Measurements from ENCODE around the gene RNF2.
"Not testable (repeated sequence)": the region's sequence is repeated elsewhere in the genome, so short reads cannot be mapped to it uniquely, and the experiment has no call there.

Gene RNF2

DNA sequence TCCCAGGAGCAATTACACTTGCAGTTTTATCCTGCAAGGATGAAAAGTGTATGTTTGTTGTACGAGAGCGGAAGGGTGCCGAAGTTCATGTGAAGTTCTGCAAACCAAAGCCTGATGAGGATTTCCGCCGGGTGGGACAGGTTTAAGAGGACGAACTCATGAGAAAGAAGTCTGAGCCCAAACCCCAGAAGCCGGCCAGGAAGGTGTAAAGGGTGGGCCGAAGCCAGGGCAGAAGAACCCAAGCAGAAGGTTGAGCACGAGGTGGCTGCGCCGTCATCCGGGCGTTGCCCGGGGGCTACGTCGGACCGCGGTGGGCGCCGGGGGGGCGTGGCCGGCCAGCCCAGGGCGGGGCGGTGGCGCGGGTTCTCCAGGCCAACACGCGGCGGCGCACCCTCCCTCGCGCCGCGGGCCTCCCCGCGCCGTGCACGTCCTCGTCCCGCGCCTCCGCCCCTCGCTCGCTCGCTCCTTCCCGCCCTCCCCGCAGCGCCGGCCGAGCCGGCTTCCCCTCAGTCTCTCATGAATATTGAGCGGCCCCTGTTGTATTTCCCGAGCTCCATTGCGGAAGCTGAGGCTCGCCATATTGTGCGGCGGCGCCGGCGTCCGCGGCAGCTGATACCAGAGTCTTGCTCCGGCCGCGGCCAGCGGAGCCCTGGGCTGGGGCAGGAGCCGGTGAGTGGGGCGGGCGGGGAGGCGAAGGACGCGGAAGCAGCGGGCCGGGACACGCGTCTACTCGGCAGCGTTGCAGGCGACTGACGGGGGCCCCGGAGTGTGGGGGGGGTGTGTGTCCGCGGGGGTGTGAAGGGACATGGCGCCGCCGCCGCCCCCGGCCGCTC lies at the start of gene RNF2:
Gene RNF2, plus strand, starts transcription at position 578 of the 833 bp plus-strand sequence. CDS start 41,996 bp downstream, outside the sequence.
- DNase-seq (ENCODE audit: low spot score), result peak; percentile 67

DNA sequence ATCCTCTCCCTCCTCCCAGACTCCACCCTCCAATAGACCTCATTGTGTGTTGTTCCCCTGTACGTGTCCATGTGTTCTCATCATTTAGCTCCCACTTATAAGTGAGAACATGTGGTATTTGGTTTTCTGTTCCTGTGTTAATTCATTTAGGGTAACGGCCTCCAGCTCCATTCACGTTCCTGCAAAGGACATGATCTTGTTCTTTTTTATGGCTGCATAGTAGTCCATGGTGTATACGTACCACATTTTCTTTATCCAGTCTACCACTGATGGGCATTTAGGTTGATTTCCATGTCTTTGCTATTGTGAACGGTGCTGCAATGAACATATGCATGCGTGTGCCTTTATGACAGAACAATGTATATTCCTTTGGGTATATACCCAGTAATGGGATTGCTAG lies 45.4 kb upstream of the RNF2 start:
- not testable (repeated sequence) for DNase-seq (ENCODE audit: low spot score)

- not testable (repeated sequence) for DNase-seq (ENCODE audit: low spot score)
These were observed 44.0 kb upstream of the RNF2 start for GRCh38 chr1:185001312-185001880.

- no peak for DNase-seq (ENCODE audit: low spot score)
These were observed 36.5 kb upstream of the RNF2 start for GRCh38 chr1:185008838-185009237.

DNA sequence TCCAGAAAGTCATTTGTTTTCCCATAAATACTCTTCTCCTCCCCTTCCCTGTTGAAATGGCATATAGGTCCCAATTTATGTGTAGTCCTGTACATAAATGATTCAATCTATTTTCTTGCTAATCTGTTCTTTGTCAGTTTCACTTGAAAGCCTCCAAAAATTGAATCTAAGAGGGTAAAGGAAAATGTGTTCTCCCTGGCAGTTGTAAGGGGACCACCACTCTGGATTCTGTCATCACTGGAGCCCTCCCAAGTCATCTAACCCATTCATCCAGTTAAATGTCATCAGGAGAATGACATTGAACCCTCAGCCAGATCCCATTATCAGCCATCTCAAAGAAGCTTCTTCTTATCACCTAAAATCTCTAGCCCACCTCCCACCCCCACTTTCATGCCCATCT lies 35.0 kb upstream of the RNF2 start:
- DNase-seq (ENCODE audit: low spot score), result no peak

DNA sequence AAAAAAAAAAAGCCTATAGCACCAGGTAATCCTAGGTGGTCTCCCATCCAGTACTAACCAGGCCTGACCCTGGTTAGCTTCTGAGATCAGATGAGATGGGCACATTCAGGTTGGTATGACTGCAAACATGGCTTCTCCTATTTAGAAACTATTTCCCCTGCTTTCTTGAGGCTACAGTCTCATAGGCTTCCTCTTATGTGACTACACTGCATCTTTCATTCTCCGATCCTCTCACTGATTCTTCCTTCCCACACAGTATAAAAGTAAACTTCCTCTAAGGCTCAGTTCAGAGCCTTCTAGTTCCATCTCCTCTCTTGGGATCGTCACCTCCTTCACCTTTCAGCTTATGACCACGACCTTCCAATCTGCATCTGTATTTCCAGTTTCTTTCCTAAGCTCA lies 30.4 kb upstream of the RNF2 start:
- DNase-seq (ENCODE audit: low spot score), result no peak

GRCh38 chr1:185015631-185016030 lies 29.7 kb upstream of the RNF2 start:
- DNase-seq (ENCODE audit: low spot score), result no peak

DNA sequence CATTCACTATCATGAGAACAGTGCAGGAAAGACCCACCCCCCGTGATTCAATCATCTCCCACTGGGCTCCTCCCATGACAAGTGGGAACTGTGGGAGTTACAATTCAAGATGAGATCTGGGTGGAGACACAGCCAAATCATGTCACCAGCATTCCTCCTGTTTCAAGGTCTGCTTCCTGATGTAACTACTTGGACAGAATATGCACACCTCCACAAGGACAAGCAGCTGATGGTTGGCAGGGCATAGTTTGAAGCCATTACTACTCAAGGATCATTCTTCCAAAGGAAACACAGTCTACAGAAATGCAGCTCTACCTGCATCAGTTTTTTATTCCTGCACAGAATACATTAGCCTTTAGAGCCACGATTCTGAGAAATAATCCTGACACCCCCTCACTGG lies 28.5 kb upstream of the RNF2 start:
- DNase-seq (ENCODE audit: low spot score), result no peak

DNA sequence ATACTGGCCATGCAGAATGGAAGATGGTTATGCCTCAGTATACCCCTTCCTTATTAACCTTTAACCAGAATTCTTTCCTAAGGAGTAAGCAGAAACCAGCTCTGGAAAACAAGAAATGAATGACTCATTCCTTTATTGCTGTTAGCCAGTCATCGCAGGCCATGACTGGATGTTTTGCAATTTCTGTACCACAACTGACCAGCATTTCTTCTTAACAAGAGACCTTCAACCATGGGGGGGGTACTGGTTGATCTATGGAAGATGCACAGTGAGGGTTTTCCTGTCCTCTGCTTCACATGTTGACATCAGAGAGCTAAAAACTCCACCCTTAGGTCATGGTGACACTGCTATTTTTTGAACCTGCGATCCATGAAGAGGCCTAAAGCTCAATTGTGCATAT lies 28.0 kb upstream of the RNF2 start:
- DNase-seq (ENCODE audit: low spot score), result peak; percentile 54

DNA sequence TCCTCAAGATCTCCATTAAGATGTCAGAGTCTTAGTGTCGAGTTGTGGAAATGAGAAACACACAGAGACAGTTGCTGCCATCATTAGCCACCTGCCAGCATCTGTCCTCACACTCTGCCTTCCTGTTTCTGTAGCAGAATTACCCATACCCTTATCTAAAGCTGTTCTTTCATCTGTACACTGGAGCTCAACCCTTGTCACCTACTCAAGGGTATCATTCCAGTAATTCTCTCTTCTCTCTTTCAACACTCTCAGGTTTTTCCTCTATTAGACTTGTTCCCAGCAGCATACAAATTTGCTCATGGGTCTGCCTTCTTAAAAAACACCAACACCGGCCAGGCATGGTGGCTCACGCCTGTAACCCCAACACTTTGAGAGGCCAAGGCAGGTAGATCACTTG lies 27.4 kb upstream of the RNF2 start:
- DNase-seq (ENCODE audit: low spot score), result no peak

GRCh38 chr1:185027252-185027882 lies 18.0 kb upstream of the RNF2 start:
- DNase-seq (ENCODE audit: low spot score), result no peak

- DNase-seq (ENCODE audit: low spot score), result no peak
These were observed 11.7 kb upstream of the RNF2 start for GRCh38 chr1:185033686-185034085.

- DNase-seq (ENCODE audit: low spot score), result no peak
These were observed 10.1 kb upstream of the RNF2 start for GRCh38 chr1:185035258-185035657.

DNA sequence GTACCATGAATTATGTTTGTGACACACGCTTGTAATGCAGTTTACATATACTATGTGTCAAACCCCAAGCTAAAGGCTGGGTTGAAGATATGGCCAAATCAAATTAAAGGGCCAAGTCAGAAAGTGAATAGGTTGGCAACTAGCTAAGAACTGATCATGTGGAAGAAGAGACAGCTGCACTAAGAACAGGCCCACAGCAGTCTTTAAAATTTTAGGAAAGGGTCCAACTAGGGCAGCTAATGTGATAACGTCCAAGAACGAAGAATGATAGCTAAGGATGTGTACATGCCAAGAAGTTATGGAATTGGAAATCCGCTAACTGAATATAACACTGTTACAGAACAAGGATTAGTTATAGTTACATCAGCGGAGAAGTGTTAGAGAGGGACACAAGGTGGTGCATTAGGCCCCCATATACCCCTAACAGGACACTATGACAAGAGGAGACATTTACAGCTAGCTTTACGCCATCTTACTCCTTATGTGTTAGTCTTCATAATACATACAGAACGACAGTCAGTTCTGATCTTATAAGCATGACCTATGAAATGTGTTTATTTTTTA lies 6.5 kb upstream of the RNF2 start:
- DNase-seq (ENCODE audit: low spot score), result no peak

- no peak for DNase-seq (ENCODE audit: low spot score)
These were observed 5.5 kb upstream of the RNF2 start for GRCh38 chr1:185039726-185040407.

GRCh38 chr1:185040408-185040735 lies 5.0 kb upstream of the RNF2 start:
- no peak for DNase-seq (ENCODE audit: low spot score)

DNA sequence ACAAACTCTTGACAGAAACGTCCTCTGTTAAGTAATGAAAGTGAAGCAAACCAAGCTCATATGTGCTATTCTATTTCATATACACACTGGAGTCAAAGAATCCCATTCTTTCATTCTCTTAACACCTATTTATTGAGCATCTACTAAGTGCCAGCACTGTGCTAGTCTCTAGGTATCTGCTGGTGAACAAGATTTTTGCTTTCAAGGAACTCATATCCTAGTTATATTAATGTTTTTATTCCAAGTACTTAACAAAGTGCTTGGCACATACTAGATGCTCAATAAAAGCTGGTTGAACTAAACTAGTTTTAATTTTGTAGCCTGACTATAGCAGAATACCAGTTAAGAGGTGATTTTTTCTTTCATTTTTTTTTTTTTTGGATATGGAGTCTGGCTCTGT lies 3.6 kb upstream of the RNF2 start:
- no peak for DNase-seq (ENCODE audit: low spot score)

DNA sequence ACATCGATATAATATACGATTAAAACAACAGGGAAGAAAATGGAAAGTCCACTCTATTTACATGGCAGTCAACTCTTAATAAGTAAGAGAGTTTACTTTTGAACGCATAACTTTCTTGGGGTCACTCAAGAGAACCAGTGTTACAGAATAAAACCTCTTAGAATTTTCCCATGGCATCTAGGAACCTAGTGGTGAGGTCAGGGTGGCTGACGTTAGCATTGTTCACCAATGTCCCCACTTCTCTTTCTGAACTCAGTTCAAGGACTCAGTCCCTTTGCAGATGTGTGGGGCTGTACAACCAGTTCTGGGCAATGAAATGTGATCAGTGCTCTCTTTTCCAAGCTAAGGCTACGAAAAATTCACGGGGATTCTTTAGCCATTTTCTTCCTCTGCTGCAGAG lies 2.6 kb upstream of the RNF2 start:
- DNase-seq (ENCODE audit: low spot score), result no peak

DNA sequence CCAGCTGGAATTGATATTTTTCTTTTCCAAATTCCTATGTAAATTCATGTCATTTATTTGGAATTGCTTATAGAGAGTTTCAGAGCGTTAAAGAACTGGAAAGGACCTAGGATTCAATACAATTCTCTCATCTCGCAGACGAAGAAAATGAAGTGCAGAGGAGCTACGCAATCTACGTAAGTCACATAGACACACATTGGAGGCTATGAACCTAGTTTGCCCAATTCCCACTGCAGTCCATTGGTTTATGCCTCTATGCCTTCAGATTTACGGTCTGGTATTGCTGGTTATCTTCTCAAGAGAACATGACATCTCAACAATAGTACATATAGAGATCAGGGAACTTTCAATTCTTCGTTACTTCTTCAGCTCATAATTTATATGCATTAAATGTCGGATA lies 971 bp upstream of the RNF2 start:
- no peak for DNase-seq (ENCODE audit: low spot score)

DNA sequence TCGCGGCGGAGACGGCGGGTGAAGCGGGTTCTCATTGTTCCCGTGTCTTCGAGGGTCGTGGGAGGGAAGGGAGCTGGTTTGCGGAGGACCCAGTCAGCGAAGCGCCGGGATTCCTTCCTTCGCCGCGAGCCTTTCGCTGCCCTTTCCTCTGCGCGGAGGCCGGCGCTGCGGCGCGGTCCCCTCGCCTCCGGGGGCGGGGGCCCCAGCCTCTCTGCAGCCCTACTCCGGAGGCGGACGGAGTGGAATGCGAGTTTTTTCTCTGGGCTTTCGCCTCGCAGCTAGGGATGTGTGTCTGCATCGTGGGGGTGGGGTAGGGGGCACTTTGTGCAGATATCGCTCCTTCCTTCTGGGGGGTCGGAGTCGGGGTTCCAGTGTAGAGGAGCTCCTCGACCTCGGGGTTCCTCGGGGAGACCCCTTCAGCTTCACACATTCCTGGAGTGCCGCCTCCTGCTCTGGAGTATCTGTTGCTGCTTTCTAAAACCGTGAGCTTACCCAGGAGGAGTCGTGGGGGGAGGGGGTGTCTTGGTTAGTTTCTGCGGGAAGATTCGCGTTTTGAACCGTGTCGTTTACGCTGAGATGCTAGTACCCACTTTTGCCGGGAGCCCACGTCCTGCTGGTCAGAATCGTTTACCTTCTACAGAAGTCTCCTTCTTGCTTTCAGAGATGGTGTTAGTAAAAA lies 595 bp downstream of the RNF2 start:
- peak; percentile 60 for DNase-seq (ENCODE audit: low spot score)

GRCh38 chr1:185046668-185047067 lies 1.3 kb downstream of the RNF2 start:
- no peak for DNase-seq (ENCODE audit: low spot score)

DNA sequence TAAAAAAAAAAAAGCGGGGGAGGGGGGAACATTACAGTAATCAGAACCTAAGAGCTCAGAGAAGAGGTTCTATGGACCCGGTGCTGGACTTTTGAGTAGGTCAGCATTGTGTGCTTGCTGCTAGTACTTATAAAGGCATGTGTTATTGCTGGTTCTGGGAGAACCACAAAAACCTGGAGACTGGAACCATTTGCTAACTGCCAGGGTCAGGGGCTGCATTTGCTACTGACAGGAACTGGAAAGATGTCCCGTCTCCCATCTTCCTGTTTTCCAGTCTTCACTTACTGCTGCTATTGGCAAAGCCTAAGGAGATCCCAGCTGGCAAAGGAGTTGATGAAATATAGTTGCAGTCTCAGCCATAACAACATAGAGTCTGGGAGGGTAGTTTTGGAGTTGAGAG lies 4.3 kb downstream of the RNF2 start:
- DNase-seq (ENCODE audit: low spot score), result no peak
